PC-9 (cell line): ENCODE results near the gene SMARCD1. TPM values are rescaled to one million over a fixed set of nuclear protein-coding genes. Genes with fewer than 3 reads are reported as not detected.
"Not testable (repeated sequence)": the region's sequence is repeated elsewhere in the genome, so short reads cannot be mapped to it uniquely, and the experiment has no call there.

ENCODE experiments used
- BruUV-seq: library from RNA; stranded (reverse); fragments of 400-500 nt; replicated peaks from 2 replicates; lab custom pipeline; 2021; lab: Mats Ljungman, UMichigan
- CTCF ChIA-PET: fragments of 300-600 bp; sonication (Branson Sonifier 250); formaldehyde crosslinking; loops from one replicate; lab custom pipeline; 2022; ENCODE audit warnings: antibody characterized with exemption; lab: Charles Lee
- POLR2A ChIA-PET: fragments of 300-600 bp; sonication (Branson Sonifier 250); formaldehyde crosslinking; loops from one replicate; lab custom pipeline; 2022; ENCODE audit warnings: antibody characterized with exemption; ENCODE audit not compliant: unreplicated experiment; lab: Charles Lee
- DNase-seq, 2 experiments: peaks; one replicate each; pipeline versions ENCODE4 v3.0.0 to v3.0.0-alpha.2; 2015 to 2022; ENCODE audit warnings: mixed read lengths in 1 of 2
- H2AFZ ChIP-seq: fragments of 200-600 bp; sonication (generic); 2 replicates; pipeline ENCODE4 v1.8.1; 2017; ENCODE audit warnings: antibody characterized with exemption
- H3F3A ChIP-seq: fragments of 200-600 bp; sonication (generic); 2 replicates; pipeline ENCODE4 v1.8.1; 2017; ENCODE audit warnings: antibody characterized with exemption, mild to moderate bottlenecking, low read depth; ENCODE audit not compliant: insufficient read depth
- H3K27ac ChIP-seq: fragments of 200-600 bp; sonication (generic); 2 replicates; pipeline ENCODE4 v1.6.1; 2016; ENCODE audit warnings: mixed run types
- H3K27me3 ChIP-seq: fragments of 200-600 bp; sonication (generic); 2 replicates; pipeline ENCODE4 v1.6.1; 2016; ENCODE audit warnings: low read depth, mixed run types; ENCODE audit not compliant: insufficient read depth
- H3K36me3 ChIP-seq: fragments of 200-600 bp; sonication (generic); 2 replicates; pipeline ENCODE4 v1.6.1; 2016; ENCODE audit warnings: low read depth, mixed run types
- H3K4me1 ChIP-seq: fragments of 200-600 bp; sonication (generic); replicated peaks from 2 replicates; pipeline ENCODE4 v1.6.1; 2016; ENCODE audit warnings: mixed run types; ENCODE audit not compliant: insufficient read depth
- H3K4me2 ChIP-seq: fragments of 200-600 bp; sonication (generic); 2 replicates; pipeline ENCODE4 v1.6.1; 2017; ENCODE audit warnings: mixed run types
- H3K4me3 ChIP-seq: fragments of 200-600 bp; sonication (generic); 2 replicates; pipeline ENCODE4 v1.6.1; 2016; ENCODE audit warnings: mixed run types
- H3K79me2 ChIP-seq: fragments of 200-600 bp; sonication (generic); 2 replicates; pipeline ENCODE4 v1.6.1; 2017; ENCODE audit warnings: low read depth, mixed run types
- H3K9me2 ChIP-seq: fragments of 200-600 bp; sonication (generic); 2 replicates; pipeline ENCODE4 v1.8.1; 2017; ENCODE audit warnings: mild to moderate bottlenecking; ENCODE audit not compliant: insufficient read depth
- H3K9me3 ChIP-seq: fragments of 200-600 bp; sonication (generic); 2 replicates; pipeline ENCODE4 v1.8.1; 2016; ENCODE audit warnings: low read depth; ENCODE audit not compliant: insufficient read depth
- H4K20me1 ChIP-seq: fragments of 200-600 bp; sonication (generic); 2 replicates; pipeline ENCODE4 v1.8.1; 2017; ENCODE audit not compliant: insufficient read depth
- EZH2 ChIP-seq: fragments of 200-600 bp; sonication (generic); IDR thresholded peaks from 2 replicates; pipeline ENCODE4 v1.8.0; 2017; ENCODE audit warnings: antibody characterized with exemption, low read depth
- intact Hi-C: fragments of 100-400 bp; cut with micrococcal nuclease; formaldehyde crosslinking; loops from one replicate; pipeline ENCODE4 v1.10.0; 2022; ENCODE audit not compliant: unreplicated experiment
- total RNA-seq: library from RNA; stranded (reverse); gene quantifications from 2 replicates; pipeline ENCODE4 v1.2.3, GENCODE V29; 2021
- TF ChIP-seq, protein P1 (sequence below): fragments of 200-600 bp; sonication (generic); conservative IDR thresholded peaks from 2 replicates; pipeline ENCODE4 v1.6.1; 2017; ENCODE audit warnings: mixed run types, antibody characterized with exemption, mild to moderate bottlenecking, moderate library complexity

SMARCD1 gene
- total RNA-seq, 1 experiment from 2014 or later: 48.8 TPM

DNA sequence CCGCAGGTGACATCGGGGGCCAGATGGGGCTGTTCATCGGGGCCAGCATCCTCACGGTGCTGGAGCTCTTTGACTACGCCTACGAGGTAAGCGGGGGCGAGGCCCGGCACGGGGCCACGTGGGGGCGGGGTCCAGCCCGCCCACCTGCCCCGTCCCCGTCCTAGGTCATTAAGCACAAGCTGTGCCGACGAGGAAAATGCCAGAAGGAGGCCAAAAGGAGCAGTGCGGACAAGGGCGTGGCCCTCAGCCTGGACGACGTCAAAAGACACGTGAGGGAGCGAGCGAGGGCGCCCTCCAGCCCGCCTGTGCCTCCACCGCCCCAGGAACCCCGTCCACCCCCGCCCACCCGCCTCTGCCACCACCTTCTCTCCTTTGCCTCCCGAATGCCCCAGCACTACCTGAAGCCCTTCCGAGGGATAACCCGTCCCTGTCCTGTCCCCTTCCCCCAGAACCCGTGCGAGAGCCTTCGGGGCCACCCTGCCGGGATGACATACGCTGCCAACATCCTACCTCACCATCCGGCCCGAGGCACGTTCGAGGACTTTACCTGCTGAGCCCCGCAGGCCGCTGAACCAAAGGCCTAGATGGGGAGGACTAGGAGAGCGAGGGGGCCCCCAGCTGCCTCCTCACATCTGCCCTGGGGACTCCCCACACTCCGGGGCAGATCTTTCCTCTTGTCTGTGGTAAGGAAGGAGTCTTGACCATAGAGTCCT lies 3.9 kb upstream of the SMARCD1 start:
- Histone ChIP-seq H3K4me2 (no peak overlapping the region), H3K36me3 (no peaks in the 10 kb centered on the region), H3K27ac (no peak overlapping the region), H3K9me2 (no peaks in the 10 kb centered on the region), H3K4me3 (no peak overlapping the region), H3K4me1 (peaks cover 12% of the 10 kb centered on the region; the same call in 1 of the 2 replicates), H2AFZ (no peak overlapping the region), H3K9me3 (no peaks in the 10 kb centered on the region), H3K27me3 (no peaks in the 10 kb centered on the region), H3F3A (peaks cover 5% of the 10 kb centered on the region; the same call in 1 of the 2 replicates), H3K79me2 (peaks cover 12% of the 10 kb centered on the region), H4K20me1 (no peaks in the 10 kb centered on the region)
- BruUV-seq: no TSS peak
- POLR2A ChIA-PET: no interaction called here
- DNase-seq: no peak
- CTCF ChIA-PET: no interaction called here
- TF ChIP-seq, protein P1, sequence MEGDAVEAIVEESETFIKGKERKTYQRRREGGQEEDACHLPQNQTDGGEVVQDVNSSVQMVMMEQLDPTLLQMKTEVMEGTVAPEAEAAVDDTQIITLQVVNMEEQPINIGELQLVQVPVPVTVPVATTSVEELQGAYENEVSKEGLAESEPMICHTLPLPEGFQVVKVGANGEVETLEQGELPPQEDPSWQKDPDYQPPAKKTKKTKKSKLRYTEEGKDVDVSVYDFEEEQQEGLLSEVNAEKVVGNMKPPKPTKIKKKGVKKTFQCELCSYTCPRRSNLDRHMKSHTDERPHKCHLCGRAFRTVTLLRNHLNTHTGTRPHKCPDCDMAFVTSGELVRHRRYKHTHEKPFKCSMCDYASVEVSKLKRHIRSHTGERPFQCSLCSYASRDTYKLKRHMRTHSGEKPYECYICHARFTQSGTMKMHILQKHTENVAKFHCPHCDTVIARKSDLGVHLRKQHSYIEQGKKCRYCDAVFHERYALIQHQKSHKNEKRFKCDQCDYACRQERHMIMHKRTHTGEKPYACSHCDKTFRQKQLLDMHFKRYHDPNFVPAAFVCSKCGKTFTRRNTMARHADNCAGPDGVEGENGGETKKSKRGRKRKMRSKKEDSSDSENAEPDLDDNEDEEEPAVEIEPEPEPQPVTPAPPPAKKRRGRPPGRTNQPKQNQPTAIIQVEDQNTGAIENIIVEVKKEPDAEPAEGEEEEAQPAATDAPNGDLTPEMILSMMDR: no peak
- TF ChIP-seq EZH2: no peak
- intact Hi-C loops: loop anchor here (10.0 kb wide), 1 partner anchor 324 kb away; the partner anchor contains the start of gene LARP4

DNA sequence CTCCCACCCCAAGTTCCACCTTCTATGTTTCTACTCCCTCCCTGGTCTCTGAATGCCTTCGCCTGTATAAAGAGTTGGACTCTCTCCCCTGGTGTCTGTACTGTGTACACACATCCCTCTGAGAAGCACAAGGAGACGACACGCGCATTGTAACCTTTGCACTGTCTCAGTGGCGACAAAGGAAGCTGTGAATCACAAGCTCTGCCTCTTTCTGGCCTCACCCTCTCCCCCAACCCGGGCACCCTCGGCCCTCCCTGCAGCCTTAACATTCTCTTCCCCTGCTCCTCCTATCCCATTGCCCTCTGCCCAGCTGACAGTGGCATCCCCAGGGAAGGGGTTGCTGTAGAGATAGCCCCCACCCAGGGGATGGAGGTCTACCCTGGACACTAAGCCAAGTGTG lies 2.5 kb upstream of the SMARCD1 start:
- H3K4me2 ChIP-seq: no peak overlapping the region
- H4K20me1 ChIP-seq: no peaks in the 10 kb centered on the region
- no peak for DNase-seq
- H3F3A ChIP-seq: peaks cover 8% of the 10 kb centered on the region
- no peaks in the 10 kb centered on the region for H3K27me3 ChIP-seq
- H3K4me3 ChIP-seq: no peak overlapping the region
- TF ChIP-seq, protein P1: no peak
- TF ChIP-seq EZH2: no peak
- H2AFZ ChIP-seq: no peak overlapping the region
- intact Hi-C loops: loop anchor here (10.0 kb wide), 1 partner anchor 322 kb away; the partner anchor contains the start of gene LARP4
- peaks cover 12% of the 10 kb centered on the region for H3K4me1 ChIP-seq
- no peak overlapping the region for H3K27ac ChIP-seq
- ChIA-PET CTCF (no interaction called here), POLR2A (no interaction called here)
- peaks cover 12% of the 10 kb centered on the region for H3K79me2 ChIP-seq
- no peaks in the 10 kb centered on the region for H3K9me2 ChIP-seq
- no peaks in the 10 kb centered on the region for H3K9me3 ChIP-seq
- no TSS peak for BruUV-seq
- no peaks in the 10 kb centered on the region for H3K36me3 ChIP-seq

DNA sequence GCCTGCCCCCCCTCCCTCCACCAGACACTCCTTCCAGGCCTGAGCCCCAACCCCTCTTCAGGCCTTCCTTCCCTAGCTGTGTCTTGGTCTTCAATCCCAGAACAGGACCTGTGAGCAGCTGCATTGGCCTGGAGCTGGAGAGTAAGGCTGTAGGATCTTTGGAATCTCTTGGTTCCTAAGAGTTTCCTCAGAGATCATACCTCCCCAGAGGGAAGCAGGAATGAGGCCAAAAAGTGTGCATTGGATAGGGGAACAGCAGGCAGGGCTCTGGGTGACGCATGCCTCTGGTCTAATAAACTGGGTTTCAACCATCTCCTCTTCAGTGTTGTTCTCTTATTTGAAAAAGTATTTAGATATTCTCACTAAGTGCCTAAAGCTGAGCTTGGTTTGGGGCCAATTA lies 1.8 kb upstream of the SMARCD1 start:
- no peak overlapping the region for H2AFZ ChIP-seq
- H3K27me3 ChIP-seq: no peaks in the 10 kb centered on the region
- H3K36me3 ChIP-seq: no peaks in the 10 kb centered on the region
- H3K79me2 ChIP-seq: peaks cover 12% of the 10 kb centered on the region
- no peaks in the 10 kb centered on the region for H3K9me2 ChIP-seq
- CTCF ChIA-PET: no interaction called here
- DNase-seq: no peak
- POLR2A ChIA-PET: no interaction called here
- no peak overlapping the region for H3K27ac ChIP-seq
- H4K20me1 ChIP-seq: no peaks in the 10 kb centered on the region
- intact Hi-C loops: loop anchor here (10.0 kb wide), 1 partner anchor 322 kb away; the partner anchor contains the start of gene LARP4
- H3K4me1 ChIP-seq: peaks cover 18% of the 10 kb centered on the region
- H3K4me3 ChIP-seq: no peak overlapping the region
- BruUV-seq: TSS peak; percentile 26
- H3K4me2 ChIP-seq: peak overlapping the region; percentile 99
- H3K9me3 ChIP-seq: no peaks in the 10 kb centered on the region
- H3F3A ChIP-seq: peaks cover 15% of the 10 kb centered on the region
- no peak for TF ChIP-seq EZH2
- TF ChIP-seq, protein P1: no peak

DNA sequence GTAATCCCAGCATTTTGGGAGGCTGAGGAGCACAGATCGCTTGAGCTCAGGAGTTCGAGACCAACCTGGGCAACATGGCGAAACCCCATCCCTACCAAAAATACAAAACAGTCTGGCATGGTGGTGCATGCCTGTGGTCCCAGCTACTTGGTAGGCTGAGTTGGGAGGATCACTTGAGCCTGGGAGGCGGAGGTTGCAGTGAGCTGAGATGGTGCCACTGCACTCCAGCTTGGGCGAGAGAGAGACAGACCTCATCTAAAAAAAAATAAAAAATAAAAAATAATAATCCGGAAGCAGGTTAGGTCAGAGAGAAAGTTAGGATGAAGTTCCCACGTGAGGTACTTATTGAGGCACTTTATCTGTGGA lies 750 bp upstream of the SMARCD1 start:
- peak overlapping the region; percentile 99 for H3K4me2 ChIP-seq
- intact Hi-C loops: loop anchor here (2.0 to 10.0 kb wide), 2 partner anchors 26 to 320 kb away; partner anchors contain the start of gene LARP4
- not testable (repeated sequence) for DNase-seq, H3K9me3 ChIP-seq, H3K36me3 ChIP-seq, H4K20me1 ChIP-seq, H3K27me3 ChIP-seq, H3K9me2 ChIP-seq, BruUV-seq
- H3K4me1 ChIP-seq: peaks cover 28% of the 10 kb centered on the region
- H2AFZ ChIP-seq: peak overlapping the region; percentile 99
- H3K79me2 ChIP-seq: peaks cover 12% of the 10 kb centered on the region
- H3K27ac ChIP-seq: peak overlapping the region; percentile 69
- CTCF ChIA-PET: interaction anchor here (0.6 to 2.5 kb wide), 7 partner anchors 26 to 999 kb away, joined by 3 to 21 read pairs (median 5); partner anchors contain the start of genes COX14 and CSRNP2
- peak overlapping the region; percentile 99 for H3K4me3 ChIP-seq
- POLR2A ChIA-PET: interaction anchor here (0.5 to 1.0 kb wide), 18 partner anchors 10 to 918 kb away, joined by 3 to 35 read pairs (median 7); partner anchors contain the start of genes CERS5 and COX14
- peaks cover 24% of the 10 kb centered on the region for H3F3A ChIP-seq
